NCI-H1694 (cell line): Measurements from ENCODE around the gene UFL1.
A peak's percentile ranks its signal among the peaks of the same experiment; 100 is the strongest.
"Not testable (repeated sequence)": the region's sequence is repeated elsewhere in the genome, so short reads cannot be mapped to it uniquely, and the experiment has no call there.

Source experiments
- DNase-seq: peaks from one replicate; lab custom pipeline; 2025; lab: John Stamatoyannopoulos, UW

The UFL1 gene

DNA sequence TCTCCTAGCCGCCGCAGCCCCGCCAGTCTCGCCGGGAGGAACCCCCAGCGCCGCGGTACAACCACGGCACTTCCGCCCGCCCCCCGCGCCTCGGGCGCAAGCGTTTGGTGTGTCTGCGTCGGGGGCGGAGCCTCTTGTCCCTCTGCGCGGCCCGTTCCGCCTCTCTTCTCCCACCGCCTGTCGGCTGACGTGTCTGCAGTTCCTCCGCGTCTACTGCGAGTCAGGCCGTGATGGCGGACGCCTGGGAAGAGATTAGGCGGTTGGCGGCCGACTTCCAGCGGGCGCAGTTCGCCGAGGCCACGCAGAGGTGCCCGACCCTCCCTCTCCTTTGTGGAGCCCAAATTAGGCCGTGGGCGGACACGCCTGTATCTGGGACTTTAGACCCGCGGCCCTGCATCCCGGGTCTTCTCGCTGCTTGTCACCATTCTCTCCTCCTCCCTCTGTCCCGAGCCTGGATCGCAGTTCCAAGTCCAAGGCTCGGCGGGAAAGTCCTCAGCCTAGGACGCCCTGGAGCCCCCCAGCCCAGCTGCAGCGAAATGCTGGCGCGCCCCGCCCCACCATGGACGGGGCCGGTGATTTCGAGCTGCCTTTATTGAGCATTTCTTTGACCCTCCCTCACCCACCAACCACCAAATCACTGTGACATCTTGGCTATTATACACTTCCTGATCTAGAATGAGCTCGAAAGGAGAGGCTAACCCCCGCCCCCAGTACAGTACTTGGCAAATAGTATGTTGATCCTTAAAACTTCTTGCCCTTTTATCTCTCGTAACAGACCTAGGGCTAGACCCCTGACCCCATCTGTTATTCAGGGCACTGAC is at the start of gene UFL1:
Gene UFL1 (plus strand): TSS at position 163 of the 821 bp plus-strand sequence. CDS start 68 bp downstream, at position 231.
- peak; percentile 81 for DNase-seq

DNA sequence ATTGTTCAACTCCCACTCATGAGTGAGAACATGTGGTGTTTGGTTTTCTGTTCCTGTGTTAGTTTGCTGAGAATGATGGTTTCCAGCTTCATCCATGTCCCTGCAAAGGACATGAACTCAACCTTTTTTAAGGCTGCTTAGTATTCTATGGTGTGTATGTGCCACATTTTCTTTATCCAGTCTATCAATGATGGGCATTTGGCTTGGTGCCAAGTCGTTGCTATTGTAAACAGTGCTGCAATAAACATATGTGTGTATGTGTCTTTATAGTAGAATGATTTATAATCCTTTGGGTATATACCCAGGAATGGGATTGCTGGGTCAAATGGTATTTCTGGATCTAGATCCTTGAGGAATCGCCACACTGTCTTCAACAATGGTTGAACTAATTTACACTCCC is 49.3 kb upstream of the UFL1 start:
- DNase-seq = not testable (repeated sequence)

DNA sequence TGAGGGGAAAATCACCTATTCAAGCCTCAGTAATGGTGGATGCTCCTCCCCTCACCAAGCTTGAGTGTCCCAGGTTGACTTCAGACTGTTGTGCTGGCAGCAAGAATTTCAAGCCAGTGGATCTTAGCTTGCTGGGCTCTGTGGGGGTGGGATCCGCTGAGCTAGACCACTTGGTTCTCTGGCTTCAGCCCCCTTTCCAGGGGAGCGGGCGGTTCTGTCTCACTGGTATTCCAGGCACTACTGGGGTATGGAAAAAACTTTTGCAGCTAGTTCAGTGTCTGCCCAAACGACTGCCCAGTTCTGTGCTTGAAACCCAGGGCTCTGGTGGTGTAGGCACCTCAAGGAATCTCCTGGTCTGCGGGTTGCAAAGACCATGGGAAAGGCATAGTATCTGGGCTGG is 42.9 kb upstream of the UFL1 start:
- DNase-seq = no peak

DNA sequence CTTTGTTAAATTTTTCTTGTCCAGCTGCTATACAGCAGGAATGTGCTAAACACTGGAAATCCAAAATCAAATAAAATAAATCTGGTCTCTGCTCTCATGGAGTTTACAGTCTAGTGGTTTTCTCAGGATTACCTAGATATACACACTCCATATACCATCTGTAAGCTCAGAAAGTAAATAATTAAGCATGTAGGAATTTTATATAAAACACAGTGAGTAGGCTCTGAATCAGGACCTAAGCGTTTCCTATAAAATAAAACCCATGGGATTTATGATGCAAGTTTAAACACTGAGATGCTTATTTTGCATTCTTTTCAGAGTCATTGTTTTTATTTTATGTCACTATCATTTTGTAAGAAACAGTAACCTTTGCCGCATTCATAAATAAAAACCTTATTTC is 29.7 kb upstream of the UFL1 start:
- DNase-seq = no peak

DNA sequence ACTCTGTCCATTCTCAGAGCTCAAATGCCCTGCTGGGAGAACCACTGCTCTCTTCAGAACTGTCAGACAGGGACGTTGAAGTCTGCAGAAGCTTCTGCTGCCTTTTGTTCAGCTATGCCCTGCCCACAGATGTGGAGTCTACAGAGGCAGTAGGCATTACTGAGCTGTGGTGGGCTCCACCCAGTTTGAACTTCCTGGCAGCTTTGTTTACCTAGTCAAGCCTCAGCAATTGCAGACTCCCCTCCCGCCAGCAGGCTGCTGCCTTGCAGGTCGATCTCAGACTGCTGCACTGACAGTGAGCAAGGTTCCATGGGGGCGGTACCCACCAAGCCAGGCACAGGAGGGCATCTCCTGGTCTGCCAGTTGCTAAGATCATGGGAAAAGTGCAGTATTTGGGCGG is 21.8 kb upstream of the UFL1 start:
- no peak for DNase-seq

DNA sequence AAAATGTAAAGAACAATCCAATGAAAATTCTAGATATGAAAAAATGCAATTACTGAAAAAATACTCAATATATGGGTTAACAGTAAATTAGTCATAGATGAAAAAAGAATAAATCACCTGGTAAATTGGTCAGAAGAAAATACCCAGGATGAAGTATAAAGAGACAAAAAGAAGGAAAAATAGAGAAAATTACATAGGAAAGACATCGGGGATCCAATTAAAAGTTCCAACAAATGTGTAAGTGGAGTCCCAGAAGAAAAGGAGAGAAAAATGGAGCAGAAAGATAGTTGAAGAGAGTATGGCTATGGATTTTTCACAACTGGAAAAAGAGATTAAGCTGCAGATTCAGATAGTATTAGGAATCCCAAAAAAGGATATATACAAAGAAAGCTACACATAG is 18.7 kb upstream of the UFL1 start:
- no peak for DNase-seq

DNA sequence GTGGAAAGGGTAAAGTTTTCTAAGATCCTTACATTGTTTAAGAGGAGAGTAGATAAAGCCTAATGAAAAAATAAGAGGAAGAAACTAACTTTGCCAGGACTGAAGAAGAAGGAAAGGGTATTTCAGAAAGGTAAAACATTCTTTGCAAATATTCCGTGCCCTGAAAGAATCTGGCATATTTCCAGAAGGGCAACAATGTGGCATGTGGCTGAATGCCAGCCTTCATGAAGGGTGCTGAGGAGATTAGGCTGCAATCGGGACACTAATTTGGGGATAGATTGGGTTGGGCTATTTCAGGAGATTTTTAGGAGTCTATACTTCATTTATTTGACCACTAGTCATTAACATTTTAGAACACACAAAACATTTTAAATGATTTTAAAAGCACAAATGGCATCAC is 16.2 kb upstream of the UFL1 start:
- DNase-seq = no peak

DNA sequence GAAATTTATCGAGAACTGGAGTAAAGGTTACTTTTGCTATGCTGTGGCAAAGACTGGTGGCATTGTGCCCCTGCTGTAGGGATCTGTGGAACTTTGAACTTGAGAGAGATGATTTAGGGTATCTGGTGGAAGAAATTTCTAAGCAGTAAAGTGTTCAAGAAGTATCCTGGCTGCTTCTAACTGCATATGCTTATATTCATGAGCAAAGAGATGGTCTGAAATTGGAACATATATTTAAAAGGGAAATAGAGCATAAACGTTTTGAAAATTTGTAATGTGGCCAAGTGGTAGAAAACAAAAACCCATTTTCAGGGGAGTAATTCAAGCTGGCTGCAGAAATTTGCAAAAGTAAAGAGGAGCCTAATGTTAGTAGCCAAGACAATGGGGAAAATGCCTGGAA is 12.3 kb upstream of the UFL1 start:
- no peak for DNase-seq

DNA sequence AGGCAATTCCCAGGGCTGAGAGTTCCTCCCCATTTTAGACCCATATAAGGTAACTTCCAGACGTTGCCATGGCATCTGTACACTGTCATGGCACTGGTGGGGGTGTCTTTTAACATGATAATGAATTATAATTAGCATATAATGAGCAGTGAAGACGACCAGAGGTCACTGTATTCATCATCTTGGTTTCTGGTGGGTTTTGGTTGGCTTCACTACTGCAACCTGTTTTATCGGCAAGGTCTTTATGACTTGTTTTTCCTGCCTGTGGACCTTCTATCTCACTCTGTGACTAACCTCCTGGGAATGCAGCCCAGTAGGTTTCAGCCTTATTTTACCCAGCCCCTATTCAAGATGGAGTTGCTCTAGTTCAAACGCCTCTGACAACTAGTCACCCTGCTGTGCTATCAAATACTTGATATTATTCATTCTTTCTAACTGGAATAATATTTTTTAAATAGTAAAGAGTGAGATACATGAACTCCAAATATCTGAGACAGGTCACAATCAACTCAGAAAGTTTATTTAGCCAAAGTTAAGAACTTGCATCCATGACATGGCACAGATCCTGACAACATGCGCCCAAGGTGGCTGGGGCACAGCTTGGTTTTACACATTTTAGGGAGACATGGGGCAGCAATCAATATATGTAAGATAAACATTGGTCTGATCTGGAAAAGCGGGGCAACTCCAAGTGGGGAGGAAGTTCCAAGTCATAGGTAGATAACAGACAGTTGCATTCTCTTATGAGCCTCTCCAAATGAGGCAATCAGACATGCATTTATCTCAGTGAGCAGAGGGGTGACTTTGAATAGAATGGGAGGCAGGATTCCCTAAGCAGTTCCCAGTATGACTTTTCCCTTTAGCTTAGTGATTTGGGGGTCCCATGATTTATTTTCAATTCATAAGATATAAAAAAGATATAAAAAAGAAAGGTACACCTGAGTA is 1.2 kb upstream of the UFL1 start:
- DNase-seq = no peak

DNA sequence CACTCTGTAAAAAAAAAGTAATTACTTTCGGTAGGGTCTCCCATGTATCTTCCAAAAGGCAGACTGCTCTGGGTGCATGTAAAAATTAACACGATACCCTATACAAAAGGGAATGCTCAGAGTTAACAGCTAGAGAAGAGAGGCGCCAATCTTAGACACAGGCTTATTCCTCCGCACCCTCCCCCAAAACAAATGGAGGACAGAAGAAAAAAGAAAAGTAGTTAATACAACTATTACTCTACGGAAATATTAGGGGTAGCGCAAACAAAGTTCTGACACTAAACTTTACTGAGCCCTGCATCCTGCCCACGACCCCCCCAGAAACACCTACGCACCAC is 331 bp upstream of the UFL1 start:
- no peak for DNase-seq

DNA sequence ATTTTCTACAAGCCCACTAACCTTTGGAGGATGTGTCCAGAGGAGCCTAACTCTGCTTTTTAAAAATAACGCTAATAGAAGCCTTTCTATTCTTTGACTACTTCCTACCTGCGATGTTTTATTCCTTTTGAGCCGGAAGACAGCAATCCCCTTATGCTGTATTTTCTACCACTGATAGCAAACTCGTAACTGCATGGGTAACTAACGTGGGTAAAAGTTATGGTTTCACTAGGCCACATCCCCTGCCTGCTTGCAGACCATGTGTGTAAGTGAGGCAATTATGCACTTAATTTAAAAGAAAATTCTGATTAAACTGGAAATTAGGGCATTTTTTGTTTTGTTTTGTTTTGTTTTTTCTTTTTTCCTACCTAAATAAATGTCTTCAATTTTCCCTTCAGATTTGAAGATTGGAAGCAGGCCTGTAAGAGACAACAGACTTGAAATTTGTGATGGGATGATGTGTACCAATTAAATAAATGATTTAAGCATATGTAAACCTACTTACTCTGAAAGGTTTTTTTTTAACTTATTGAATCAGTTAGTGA is 931 bp downstream of the UFL1 start:
- DNase-seq = no peak

DNA sequence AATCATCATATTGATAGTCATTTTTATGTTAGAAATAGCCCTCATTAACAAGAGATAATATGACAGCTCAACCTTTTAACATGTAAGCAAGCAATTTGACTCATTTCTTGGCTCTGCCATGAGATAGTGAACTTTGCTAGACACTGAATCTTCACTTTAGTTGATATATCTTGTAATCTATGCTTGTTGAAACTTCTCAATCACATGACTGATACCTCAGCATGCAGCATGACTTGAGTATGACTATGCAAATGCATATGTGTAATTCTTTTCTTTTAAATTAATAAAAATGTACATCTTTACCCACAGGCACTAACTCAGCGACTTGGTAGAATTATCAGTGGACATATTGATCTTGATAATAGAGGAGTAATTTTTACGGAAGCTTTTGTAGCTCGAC is 6.6 kb downstream of the UFL1 start:
- DNase-seq = no peak

DNA sequence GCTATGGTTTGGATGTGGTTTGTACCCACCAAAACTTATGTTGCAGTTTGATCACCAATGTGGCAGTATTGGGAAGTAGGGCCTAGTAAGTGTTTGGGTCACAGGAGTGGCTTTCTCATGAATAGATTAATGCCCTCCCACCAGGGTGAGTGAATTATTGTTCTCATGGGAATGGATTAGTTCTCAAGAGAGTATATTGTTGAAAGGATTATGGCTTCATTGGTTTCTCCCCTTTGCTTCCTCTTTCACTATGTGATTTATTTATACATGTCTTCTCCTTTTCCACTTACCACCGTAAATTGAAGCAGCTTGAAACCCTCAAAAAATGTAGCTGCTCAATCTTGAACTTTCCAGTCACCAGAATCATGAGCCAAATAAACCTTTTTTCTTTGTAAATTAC is 10.8 kb downstream of the UFL1 start:
- no peak for DNase-seq

DNA sequence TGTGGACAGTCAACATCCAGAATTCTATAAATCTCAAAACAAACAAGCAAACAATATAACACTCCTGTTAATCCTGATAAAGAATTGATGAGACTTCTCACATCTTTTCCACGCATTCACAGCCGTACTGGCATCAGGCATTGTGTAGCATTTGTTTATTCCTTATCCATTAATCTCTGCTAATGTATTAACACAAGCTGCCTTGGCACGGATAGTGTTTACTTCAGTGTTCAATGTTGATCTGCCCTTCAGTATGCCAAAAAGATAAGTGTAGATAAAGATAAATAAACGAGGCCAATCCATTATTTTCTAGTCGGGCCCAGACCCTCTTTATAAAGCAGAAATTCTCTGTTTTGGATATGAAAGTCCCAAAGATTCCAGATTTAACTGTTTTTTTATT is 16.1 kb downstream of the UFL1 start:
- DNase-seq = no peak

DNA sequence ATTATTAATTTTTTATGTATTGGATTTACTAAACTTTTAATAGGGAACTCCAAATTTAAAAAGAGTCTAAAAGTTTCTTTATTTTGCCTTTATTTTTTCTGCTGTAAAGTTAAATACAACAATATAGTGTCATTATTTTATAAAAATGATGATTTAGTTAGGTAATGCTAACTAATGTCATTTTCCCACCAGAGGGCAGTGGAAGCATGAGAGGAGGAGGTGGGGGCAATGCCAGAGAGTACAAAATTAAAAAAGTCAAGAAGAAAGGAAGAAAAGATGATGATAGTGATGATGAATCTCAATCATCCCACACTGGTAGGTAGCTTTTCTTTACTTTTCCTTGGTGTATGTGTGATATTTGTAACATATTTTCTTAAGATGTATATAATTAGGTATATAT is 21.1 kb downstream of the UFL1 start:
- DNase-seq = peak; percentile 37

DNA sequence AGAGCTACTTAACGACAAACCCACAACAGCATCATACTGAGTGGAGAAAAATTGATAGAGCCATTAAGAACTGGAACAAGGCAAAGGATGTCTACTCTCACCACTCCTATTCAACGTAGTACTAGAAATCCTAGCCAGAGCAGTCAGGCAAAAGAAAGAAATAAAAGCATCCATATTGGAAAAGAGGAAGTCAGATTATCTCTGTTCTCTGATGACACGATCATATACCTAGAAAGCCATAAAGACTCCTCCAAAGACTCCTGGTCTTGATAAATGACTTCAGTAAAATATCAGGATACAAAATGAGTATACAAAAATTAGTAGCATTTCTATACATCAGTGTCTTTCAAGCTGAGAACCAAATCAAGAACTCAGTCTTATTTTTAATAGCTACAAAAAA is 24.3 kb downstream of the UFL1 start:
- no peak for DNase-seq

DNA sequence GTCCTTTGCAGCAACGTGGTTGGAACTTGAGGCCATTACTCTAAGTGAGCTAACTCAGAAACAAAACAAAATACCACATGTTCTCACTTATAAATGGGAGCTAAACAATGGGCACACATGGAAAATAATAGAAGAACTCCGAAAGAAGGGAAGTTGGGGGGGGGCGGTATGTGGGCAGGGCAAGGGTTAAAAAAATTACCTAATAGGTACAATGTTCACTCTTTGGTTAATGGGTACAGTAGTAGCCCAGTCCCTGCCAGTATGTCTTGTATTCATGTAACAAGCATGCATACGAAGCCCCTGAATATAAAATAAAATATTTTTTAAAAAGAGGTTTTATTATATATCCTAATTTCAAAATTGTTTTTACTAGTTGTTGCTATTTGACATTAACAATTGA is 26.0 kb downstream of the UFL1 start:
- no peak for DNase-seq

DNA sequence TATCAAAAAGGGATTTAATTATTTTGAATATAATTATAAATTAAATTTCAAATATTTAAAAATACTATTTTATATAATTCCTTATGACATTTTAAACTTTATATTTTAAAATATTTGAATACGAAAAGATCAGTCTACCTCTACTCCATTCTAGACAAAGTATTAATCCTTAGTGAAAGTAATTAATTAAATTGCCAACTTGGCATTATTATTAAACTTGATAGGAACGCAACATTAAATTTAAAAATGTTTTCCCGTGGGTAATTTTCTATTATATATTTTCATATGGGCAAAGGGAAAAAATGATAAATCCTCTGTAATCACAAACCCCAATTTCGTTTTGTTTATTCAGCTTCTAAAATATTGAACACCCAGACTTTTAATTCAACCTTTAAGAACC is 33.0 kb downstream of the UFL1 start:
- no peak for DNase-seq

DNA sequence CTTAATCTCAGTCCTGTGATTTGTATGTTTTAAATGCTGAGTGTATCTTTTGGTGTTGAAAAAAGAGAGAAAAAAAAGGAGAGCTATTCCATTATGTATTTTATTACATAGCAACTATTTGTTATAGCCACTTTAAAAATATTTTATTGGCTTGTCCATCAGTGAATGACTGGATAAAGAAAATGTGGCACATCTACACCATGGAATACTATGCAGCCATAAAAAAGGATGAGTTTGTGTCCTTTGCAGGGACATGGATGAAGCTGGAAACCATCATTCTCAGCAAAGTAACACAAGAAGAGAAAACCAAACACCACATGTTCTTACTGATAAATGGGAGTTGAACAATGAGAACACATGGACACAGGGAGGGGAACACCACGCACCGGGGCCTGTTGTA is 38.1 kb downstream of the UFL1 start:
- DNase-seq = not testable (repeated sequence)

DNA sequence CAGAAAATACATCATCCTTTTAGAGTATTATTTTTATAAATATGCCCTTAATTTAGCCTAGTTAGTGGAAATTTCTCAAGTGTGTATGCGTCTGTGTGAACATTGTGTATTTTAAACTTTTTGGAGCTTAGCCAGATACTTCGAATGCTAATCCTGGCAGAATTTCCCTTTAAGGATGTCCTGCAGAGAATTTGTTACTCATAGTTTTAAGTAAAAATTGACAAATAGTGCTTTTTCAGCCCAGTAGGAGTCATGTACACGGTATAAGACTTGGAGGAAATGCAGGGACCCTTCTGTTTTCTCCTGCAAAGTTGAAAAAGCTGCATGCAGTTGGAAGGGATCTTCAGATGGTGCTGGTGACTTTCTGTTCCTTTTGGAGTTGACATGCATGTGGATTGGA is 41.3 kb downstream of the UFL1 start, which contains the start of gene FHL5:
Gene FHL5 (plus strand): TSS at position 243 of the 400 bp plus-strand sequence. CDS start 40,486 bp downstream, outside the sequence.
- no peak for DNase-seq

DNA sequence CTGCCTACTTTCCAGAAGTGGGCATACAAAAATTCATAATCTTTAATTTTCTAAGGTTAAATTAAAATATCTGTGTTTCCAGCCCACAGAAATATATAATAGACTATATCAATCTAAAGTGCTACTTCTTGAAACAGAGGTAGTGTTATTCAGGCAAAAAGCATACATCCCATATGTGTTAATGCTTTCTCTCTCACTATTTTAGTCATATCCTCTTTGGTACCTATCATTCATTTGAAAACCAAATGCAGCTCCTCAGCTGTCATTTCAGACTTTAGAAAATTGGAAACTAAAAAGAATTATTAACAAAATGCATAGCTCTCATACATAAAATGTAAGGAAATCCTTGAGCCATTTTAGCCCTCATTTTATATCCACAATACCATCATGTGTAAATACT is 42.2 kb downstream of the UFL1 start:
- DNase-seq = no peak

DNA sequence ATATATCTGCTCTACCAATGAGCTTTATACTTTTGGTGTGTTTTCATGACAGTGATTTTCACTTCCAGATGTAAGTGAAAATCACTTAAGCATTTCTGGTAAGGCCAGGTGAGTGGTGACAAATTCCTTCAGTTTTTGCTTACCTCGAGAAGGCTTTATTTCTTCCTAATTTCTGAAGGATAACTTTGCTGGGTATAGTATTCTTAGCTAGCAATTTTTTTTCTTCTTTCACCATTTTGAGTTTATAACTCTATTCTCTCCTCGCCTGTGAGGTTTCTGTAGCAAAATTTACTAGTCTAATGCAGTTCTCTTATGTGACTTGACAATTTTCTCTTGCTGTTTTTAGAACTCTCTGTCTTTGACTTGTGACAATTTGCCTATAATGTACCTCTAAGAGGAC is 48.4 kb downstream of the UFL1 start:
- DNase-seq = no peak

DNA sequence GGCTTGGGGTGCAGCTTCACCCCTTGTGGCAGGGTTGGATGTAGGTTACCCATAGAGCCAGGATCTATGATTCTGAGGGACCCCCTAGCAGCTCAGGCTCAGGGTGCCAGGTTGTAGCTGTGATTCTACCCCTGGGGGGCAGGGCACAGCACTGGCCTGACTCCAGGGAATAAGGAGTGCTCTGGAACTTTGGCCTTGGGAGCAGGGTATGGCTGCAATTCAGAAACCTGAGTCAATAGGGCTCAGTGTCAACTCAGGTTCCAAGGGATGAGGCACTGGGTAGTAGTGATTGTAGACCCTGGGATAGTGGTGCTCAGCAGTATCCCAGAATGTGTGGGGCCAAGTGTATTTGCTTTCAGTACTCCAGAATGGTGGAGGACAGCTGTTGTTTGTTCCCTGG is 49.9 kb downstream of the UFL1 start:
- no peak for DNase-seq
